Stimulated activated CD8-positive, alpha-beta memory T cell treated with anti-CD3 and anti-CD28 coated beads, Interleukin-2, amount 100 ng/mL, for 1 hour (primary cell): ENCODE results near the gene SH3BP2.

ENCODE experiments used
- DNase-seq, 2 donors: peaks; one replicate each; pipeline ENCODE4 v3.0.0-alpha.2; 2020; ENCODE audit warnings: low read depth in 2 of 2

Gene SH3BP2

DNA sequence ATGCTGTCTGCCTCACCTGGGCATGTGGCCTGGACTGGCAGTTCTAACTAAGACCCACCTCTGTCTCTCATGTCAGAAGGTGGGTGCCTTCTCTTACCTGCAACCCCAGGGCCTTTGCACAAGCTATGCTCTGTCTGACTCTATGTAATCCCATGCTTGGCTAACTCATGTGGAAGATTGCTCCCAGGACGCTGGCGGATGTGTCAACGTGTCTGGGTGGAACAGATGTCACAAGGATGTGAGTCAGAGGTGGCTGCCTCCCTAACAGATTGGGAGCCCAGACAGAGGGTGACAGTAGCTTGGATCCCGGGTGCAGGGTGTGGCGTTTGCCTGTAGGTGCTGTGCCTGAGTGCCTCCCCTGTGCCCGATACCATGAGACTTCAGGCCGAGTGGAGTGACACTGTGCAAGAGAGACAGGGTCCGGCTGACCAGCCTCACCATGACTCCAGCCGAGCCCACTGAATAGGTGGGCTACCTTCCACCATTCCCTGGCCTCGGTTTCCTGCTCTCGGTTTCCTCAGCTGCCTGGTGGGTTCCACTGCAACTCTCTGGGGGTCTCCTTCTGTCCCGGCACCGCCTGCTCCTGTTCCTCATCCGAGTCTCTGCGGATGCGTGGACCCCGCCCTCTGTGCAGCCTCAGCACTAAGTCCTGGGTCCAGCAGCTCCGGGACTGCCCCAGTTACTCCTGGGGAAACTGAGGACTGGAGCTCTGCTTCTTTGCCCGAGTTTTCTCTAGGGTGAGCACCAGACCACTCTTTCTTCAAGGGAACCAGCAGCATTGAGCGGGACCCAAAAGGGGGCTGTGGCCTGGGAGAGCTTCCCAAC is 11.0 kb downstream of the SH3BP2 start:
- DNase-seq, result no peak

DNA sequence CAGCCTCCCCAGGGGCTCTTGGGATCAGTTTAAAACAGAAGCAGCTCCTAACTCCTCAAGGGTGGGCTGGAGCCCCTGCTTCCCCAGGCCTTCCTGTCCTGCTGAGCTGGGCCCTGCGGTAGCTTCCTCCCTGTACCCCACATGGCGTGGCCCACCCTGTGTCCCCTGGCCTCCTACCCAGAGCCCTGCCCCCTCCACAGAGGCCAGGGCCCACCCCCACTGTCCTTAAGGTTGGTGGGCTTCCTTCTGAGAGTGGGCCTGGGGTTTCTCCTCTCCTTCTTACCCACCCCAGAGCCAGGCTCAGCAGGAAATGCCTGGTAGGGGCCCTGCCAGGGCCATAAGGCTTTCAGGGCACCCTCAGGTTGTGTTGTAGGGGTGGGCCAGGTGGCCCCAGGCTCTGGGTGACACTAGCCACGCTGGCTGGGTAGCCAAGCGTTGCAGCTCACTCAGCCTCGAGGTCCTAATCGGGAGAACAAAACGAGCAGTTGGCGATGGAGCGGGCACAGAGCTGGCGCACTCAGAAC is 11.6 kb downstream of the SH3BP2 start:
- DNase-seq, result no peak

GRCh38 chr4:2804973-2805501 is 12.2 kb downstream of the SH3BP2 start:
- no peak for DNase-seq

DNA sequence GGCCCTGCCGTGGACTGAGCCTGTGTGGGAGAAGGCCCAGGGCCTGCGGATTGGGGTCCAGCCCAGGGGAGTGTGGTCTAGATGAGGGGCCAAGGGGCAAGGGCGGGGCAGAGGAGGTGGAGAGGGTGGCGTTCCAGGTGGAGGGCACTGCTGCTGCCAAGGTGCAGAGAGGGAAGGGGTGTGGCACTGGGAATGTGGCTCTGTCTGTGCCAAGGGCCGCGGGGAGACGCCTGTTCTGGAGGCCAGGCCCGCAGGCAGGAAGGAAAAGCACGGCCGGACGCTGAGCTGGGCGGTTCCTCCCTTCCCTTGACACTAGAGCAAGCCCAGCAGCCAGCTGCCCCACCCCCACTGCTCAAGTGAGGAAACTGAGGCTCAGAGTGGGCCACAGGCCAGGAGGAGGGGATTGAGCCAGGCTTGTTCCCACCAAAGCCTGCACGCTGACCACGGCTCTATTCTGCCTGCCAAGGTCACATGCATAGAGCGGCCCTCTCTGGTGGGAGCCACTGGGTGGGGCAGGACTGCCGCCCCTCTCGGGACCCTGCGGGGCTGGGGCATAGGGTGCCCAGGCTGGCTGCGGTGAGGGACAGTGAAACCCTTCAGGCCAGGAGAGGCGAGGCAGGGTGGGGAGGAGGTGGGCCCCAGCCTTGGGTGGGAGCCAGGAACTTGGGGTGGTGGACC is 13.0 kb downstream of the SH3BP2 start:
- DNase-seq, result no peak

DNA sequence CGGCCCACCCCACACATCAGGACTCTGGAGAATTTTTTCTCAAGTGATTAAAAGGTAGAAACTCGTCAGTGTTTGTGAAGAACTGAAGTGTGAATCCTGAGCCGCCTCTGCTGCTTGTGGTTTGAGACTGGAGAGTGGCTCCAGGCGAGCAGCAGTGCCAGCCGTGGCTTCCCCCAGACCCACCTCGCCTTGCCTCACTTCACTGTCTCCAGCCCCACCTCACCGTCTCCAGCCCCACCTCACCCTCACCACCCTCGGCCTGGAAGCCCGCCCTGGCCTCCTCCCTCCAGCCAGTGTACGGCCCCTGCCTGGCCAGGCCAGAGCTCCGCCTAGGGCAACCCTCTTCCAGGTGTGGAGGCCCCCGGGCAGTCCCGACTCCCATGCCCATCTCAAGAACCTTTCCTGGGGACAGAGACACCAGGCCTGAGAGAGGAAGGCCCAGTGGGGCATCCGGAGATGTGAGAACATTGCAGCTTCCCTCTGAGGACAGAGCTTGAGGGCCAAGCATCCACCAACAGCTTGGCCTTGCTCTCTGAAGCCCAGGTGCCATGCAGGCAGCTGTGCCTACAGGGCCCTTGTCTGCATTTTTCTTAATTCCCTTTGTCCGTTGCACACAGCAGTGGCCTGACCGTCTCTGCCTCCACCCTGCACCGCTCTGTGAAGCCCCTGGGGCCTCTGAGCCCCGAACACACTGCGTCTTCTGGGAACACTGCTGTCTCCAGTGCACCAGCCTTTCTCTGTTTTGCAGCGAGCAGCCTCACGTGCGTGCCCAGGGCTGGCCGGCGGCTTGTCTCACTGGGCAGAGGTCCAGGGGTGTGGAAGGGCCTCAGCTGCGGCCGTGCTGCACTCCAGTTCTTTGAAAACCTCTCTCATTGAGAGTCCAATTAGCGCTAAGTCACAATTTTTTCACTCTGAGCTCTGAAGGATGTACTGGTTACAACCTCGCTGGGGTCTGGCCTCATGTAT is 13.8 kb downstream of the SH3BP2 start:
- DNase-seq, result no peak

- DNase-seq, result no peak
Observed at GRCh38 chr4:2807571-2807970, 14.7 kb downstream of the SH3BP2 start.

DNA sequence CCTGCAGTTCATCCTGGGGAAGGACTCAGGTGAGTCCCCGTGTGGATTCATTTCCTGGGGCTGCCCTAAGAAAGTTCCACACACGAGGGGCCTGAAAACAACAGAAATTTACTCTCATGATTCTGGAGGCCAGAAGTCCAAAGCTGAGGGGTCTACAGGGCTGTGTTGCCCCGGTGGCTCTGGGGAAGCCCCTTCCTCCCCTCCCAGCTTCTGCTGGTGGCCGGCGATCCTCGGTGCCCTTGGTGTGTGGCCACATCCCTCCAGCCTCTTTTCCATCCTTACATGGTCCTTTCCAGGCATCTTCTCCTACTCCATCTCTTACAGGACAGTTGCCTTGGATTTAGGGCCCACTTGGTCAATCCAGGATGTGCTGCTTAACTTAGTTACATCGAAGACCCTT is 15.1 kb downstream of the SH3BP2 start:
- no peak for DNase-seq

GRCh38 chr4:2809610-2810180 is 16.8 kb downstream of the SH3BP2 start:
- no peak for DNase-seq

DNA sequence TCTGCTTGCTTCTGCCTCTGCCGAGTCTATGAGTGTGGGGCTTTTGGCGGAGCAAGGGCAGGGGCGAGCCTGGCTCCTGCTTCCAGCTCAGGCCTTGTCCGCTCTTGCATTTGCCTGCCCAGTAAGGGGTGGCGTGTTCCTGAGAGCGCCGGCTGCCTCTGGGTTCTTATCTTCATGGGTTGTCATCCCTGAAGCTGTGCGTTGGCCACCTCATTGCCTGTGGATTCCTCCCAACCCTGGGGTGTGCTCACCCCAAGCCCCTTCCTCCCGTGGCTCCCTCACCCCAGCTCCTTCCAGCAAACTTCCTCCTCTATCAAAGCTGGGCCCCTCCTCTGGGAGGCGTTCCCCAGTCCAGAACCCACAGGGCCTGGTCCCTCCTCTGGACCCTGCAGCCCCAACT is 17.5 kb downstream of the SH3BP2 start:
- DNase-seq, result no peak

DNA sequence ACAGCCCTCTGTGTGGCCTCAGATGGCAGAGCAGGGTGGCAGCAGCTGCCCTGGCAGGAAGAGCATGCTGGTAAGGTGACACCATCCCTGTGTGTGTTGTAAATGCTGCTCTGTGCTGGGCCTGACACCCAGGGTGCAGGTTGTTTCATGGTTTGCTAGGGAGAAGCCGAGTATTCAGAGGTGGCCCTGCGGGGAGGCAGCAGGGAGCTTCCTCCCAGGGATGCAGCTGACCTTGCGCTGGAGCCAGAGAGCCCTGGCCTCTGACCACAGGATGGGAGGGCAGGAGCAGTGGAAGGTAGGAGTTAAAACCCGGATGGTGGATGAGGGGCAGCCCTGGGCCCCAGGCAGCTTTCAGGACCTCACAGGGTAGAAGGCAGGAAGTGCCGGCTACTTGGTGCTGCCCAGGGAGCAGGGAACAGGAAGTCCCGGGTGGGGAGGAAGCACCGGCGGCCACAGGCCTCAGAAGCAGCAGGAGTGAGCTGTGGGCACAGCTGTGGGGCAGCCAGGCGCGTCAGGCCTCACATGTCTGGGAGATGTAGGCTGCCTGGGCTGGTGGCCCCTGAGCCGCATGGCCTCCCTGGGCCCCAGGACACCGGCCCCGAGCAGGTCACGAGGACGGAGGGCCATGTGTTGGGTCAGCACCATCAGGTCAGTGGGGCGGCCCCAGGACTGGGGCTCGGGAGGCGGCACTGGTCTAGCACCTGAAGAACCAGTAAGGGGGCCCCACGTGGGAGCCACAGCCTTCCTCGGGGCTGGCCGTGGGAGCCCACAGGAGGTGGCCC is 19.1 kb downstream of the SH3BP2 start:
- no peak for DNase-seq

GRCh38 chr4:2812612-2813354 is 19.9 kb downstream of the SH3BP2 start:
- DNase-seq, result no peak

DNA sequence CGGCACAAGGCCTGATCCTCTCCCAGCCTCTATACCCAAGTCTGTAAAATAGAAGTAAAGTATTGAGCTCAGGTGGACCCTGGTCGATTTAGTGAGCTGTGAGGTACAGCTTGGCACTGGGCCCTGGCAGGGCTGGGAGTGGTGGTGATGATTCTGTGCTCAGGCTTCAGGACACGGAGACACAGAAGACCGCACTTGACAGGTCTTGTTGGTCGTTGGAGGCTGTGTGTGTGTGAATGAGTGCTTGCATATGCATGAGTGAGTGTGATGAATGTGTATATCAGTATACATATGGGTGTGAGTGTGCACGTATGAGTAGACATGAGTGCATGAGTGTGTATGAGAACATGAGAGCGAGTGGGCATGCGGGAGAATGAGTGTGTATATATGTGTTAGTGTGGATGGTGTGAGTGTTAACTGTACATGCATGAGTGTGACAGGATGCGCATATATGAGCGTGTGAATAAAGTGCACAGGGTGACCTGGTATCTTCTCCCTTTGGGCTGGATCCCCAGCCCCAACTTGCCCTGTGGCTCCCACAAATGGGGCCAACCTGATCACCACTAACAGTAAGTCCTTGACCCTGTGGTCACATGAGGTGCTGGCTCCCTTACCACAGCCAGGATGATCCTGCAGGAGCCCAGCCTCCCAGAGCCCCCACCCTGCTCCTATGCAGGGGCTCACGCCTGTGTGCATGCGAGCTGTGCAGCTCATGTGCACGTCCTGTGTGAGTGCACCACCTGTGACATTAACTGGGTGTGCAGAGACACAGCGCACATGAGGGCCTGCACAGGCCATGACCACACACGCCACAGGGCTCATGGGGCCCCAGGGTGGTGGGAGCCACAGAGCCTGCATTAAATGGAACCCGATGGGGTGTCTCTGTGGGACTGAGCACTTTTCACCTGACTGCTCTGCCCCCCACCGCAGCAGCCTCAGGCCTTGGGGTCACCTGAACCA is 20.8 kb downstream of the SH3BP2 start:
- DNase-seq, result no peak

DNA sequence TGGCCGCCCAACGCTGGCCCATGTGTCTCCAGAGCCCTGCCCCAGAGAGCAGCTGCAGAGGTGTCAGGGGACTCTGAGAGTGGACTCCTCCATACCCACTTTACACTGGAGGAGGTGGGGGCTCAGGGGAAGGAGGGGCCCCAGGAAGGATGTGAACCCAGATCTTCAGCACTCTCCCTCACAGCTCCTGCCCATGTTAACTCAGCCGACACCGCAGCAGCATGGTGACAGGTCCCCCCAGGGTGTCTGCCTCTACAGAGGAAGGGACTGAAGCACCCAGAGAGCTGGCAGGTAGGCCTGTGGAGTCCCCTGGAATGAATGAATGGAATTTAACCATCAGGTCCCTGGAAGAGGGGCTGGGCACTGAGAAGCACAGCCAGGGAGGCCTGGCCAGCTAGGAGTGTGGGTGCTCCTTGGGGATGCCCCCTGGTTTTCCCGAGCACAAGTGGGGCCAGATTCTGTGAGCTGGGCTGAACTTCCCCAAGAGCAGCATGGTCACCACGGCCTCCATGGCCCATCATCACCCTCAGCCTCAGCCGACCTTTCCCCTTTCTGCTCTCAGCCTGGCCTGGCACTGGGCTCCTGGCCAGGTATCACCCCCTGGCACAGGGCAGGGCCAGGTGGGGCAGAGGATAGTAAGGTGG is 21.9 kb downstream of the SH3BP2 start:
- DNase-seq, result no peak

GRCh38 chr4:2816401-2816954 is 23.6 kb downstream of the SH3BP2 start:
- DNase-seq, result no peak

- no peak for DNase-seq
Observed at GRCh38 chr4:2817137-2817536, 24.3 kb downstream of the SH3BP2 start.

GRCh38 chr4:2817701-2818350 is 24.9 kb downstream of the SH3BP2 start:
- no peak for DNase-seq

- no peak for DNase-seq
Observed at GRCh38 chr4:2818351-2818939, 25.6 kb downstream of the SH3BP2 start.
